Panc1 (cell line): ENCODE data around the gene AP3D1. TPM values are rescaled to one million over a fixed set of nuclear protein-coding genes. Genes with fewer than 3 reads are reported as not detected.

Experiments
- ATAC-seq: fragments of 200-7000 bp; cut with Tn5 transposase; 2 replicates; pipeline ENCODE4 v1.9.1; 2020; ENCODE audit warnings: mild to moderate bottlenecking, moderate library complexity
- BruUV-seq: library from RNA; stranded (reverse); fragments of 400-500 nt; replicated peaks from 2 replicates; lab custom pipeline; 2021; lab: Mats Ljungman, UMichigan
- CTCF ChIA-PET: fragments of 300-600 bp; sonication (Branson Sonifier 250); formaldehyde crosslinking; loops from one replicate; lab custom pipeline; 2022; ENCODE audit warnings: antibody characterized with exemption; lab: Charles Lee
- POLR2A ChIA-PET: fragments of 300-600 bp; sonication (Branson Sonifier 250); formaldehyde crosslinking; loops from one replicate; lab custom pipeline; 2022; ENCODE audit warnings: antibody characterized with exemption; lab: Charles Lee
- DNase-seq: peaks from one replicate; pipeline ENCODE4 v3.0.0-alpha.2; 2010; ENCODE audit warnings: low read depth, low spot score
- H3K27ac ChIP-seq: 2 replicates; pipeline ENCODE4 v1.5.1; 2011; ENCODE audit warnings: mild to moderate bottlenecking, low read length, inconsistent platforms
- H3K27me3 ChIP-seq: fragments of 200-500 bp; sonication (Bioruptor generic); 2 replicates; pipeline ENCODE4 v1.6.0; 2014; ENCODE audit warnings: low read length, inconsistent platforms; ENCODE audit not compliant: control insufficient read depth, insufficient read depth
- H3K36me3 ChIP-seq: fragments of 200-500 bp; sonication (Bioruptor generic); 2 replicates; pipeline ENCODE4 v1.5.1; 2014; ENCODE audit warnings: inconsistent platforms, mild to moderate bottlenecking, low read length, moderate library complexity; ENCODE audit not compliant: control insufficient read depth, insufficient read depth
- H3K4me1 ChIP-seq: 2 replicates; pipeline ENCODE4 v1.5.1; 2011; ENCODE audit warnings: inconsistent platforms, mild to moderate bottlenecking, low read length, moderate library complexity; ENCODE audit not compliant: control insufficient read depth, insufficient read depth
- H3K4me3 ChIP-seq, 2 experiments: 2 replicates each; pipeline ENCODE4 v1.5.1; 2011 to 2012; ENCODE audit warnings: low read depth in 2 of 2, low read length in 2 of 2, mild to moderate bottlenecking in 2 of 2, inconsistent platforms in 1 of 2, moderate library complexity in 1 of 2
- H3K9me3 ChIP-seq: fragments of 200-500 bp; sonication (Bioruptor generic); 2 replicates; pipeline ENCODE4 v1.5.1; 2014; ENCODE audit warnings: low read depth, mild to moderate bottlenecking, inconsistent platforms, low read length, moderate library complexity; ENCODE audit not compliant: control insufficient read depth, insufficient read depth
- CTCF ChIP-seq: fragments of 450-650 bp; IDR thresholded peaks from 2 replicates; pipeline ENCODE4 v1.5.1; 2017; ENCODE audit warnings: mild to moderate bottlenecking
- POLR2AphosphoS5 ChIP-seq: IDR thresholded peaks from 2 replicates; pipeline ENCODE4 v1.6.1; 2012; ENCODE audit warnings: mild to moderate bottlenecking, low read depth, low read length, moderate library complexity
- REST ChIP-seq, 2 experiments: IDR thresholded peaks; 2 replicates each; pipeline ENCODE4 v1.6.1; 2011 to 2012; ENCODE audit warnings: low read depth in 2 of 2, control low read depth in 1 of 2, low read length in 1 of 2, mild to moderate bottlenecking in 1 of 2, moderate library complexity in 1 of 2; ENCODE audit not compliant: insufficient read depth in 1 of 2
- SIN3A ChIP-seq: IDR thresholded peaks from 2 replicates; pipeline ENCODE4 v1.6.1; 2012; ENCODE audit warnings: low read depth, mild to moderate bottlenecking, low read length, moderate library complexity, borderline replicate concordance; ENCODE audit not compliant: insufficient read depth
- TCF7L2 ChIP-seq: IDR thresholded peaks from 2 replicates; pipeline ENCODE4 v1.6.1; 2011; ENCODE audit warnings: mild to moderate bottlenecking, low read depth, low read length, inconsistent platforms
- in situ Hi-C: cut with HindIII; loops from 2 replicates; pipeline ENCODE4 v1.10.0; 2016; ENCODE audit warnings: low sequenced_read_pairs, low pct_unique_long_range_greater_than_20kb
- intact Hi-C: fragments of 100-400 bp; cut with micrococcal nuclease; formaldehyde crosslinking; loops from one replicate; pipeline ENCODE4 v1.10.0; 2022; ENCODE audit not compliant: unreplicated experiment
- total RNA-seq: library from RNA; stranded (reverse); gene quantifications from one replicate; pipeline ENCODE4 v1.2.1, GENCODE V29; 2021; ENCODE audit not compliant: unreplicated experiment

AP3D1 gene
- total RNA-seq, 1 experiment from 2014 or later, result 167 TPM

GRCh38 chr19:2079076-2079864 is 72.1 kb downstream of the AP3D1 start:
- DNase-seq (no peak), ATAC-seq (no peak)
- Histone ChIP-seq H3K27ac (no peak overlapping the region), H3K4me3 (no peak overlapping the region), H3K4me1 (no peaks in the 10 kb centered on the region), H3K9me3 (no peaks in the 10 kb centered on the region), H3K36me3 (no peaks in the 10 kb centered on the region), H3K27me3 (no peaks in the 10 kb centered on the region)
- TF ChIP-seq TCF7L2, result no peak
- ChIA-PET POLR2A (no interaction called here), CTCF (no interaction called here)
- in situ Hi-C loops, result no loop called here
- no TSS peak for BruUV-seq
- intact Hi-C loops, result no loop called here

- BruUV-seq, result no TSS peak
- ChIA-PET POLR2A (no interaction called here), CTCF (no interaction called here)
- H3K36me3 ChIP-seq, result no peaks in the 10 kb centered on the region
- in situ Hi-C loops (no loop called here), intact Hi-C loops (loop anchor here (2.0 kb wide), 1 partner anchor 19 kb away; the partner anchor contains the start of genes IZUMO4 and MOB3A)
- H3K9me3 ChIP-seq, result no peaks in the 10 kb centered on the region
- H3K27me3 ChIP-seq, result no peaks in the 10 kb centered on the region
- H3K27ac ChIP-seq, result no peak overlapping the region
- H3K4me3 ChIP-seq, result no peak overlapping the region
- ATAC-seq (no peak), DNase-seq (no peak)
- no peaks in the 10 kb centered on the region for H3K4me1 ChIP-seq
- TF ChIP-seq TCF7L2 (no peak), CTCF (no peak), REST (IDR thresholded peaks at IDR 0.05; ENCODE audit: insufficient read depth in 1 of 2, low read depth in 2 of 2, low read length in 1 of 2) (no peak), SIN3A (no peak), POLR2AphosphoS5 (no peak)
Observed at GRCh38 chr19:2077833-2078619, 73.3 kb downstream of the AP3D1 start.
